Epithelial cell of esophagus (primary cell): ENCODE results near the gene CPEB2.

Experiments used
- DNase-seq: peaks from one replicate; pipeline ENCODE4 v3.0.0; 2010; ENCODE audit warnings: low read depth
- H3K4me3 ChIP-seq: 2 replicates; pipeline ENCODE4 v1.5.1; 2011; ENCODE audit warnings: mild to moderate bottlenecking, low read length, control low read depth
- CTCF ChIP-seq: IDR thresholded peaks from 2 replicates; pipeline ENCODE4 v1.5.1; 2011; ENCODE audit warnings: low read depth, mild to moderate bottlenecking, low read length, control low read depth, inconsistent platforms; ENCODE audit not compliant: insufficient read depth; ENCODE audit errors: missing control alignments

The CPEB2 gene

GRCh38 chr4:15116509-15117079 lies 114.3 kb downstream of the CPEB2 start:
- no peak overlapping the region for H3K4me3 ChIP-seq
- no peak for DNase-seq
- no peak for TF ChIP-seq CTCF

GRCh38 chr4:15117270-15117946 lies 115.1 kb downstream of the CPEB2 start:
- no peak for TF ChIP-seq CTCF
- no peak for DNase-seq
- H3K4me3 ChIP-seq = no peak overlapping the region

- no peak for DNase-seq
- H3K4me3 ChIP-seq = no peak overlapping the region
- TF ChIP-seq CTCF = no peak
Measured at GRCh38 chr4:15118292-15118691, 116.0 kb downstream of the CPEB2 start.
